ENCODE measurements around the gene TTLL11. TPM values are rescaled to one million over a fixed set of nuclear protein-coding genes. Genes with fewer than 3 reads are reported as not detected.

Gene TTLL11
- total and polyA plus RNA-seq, 4 donors, result 1.4 to 4.5 (median 3.6) TPM

- no peak overlapping the region for H3K9ac ChIP-seq (ENCODE audit: low read depth in 1 of 2, low read length in 2 of 2)
Measured at GRCh38 chr9:121807823-121808278, 285.3 kb downstream of the TTLL11 start.

DNA sequence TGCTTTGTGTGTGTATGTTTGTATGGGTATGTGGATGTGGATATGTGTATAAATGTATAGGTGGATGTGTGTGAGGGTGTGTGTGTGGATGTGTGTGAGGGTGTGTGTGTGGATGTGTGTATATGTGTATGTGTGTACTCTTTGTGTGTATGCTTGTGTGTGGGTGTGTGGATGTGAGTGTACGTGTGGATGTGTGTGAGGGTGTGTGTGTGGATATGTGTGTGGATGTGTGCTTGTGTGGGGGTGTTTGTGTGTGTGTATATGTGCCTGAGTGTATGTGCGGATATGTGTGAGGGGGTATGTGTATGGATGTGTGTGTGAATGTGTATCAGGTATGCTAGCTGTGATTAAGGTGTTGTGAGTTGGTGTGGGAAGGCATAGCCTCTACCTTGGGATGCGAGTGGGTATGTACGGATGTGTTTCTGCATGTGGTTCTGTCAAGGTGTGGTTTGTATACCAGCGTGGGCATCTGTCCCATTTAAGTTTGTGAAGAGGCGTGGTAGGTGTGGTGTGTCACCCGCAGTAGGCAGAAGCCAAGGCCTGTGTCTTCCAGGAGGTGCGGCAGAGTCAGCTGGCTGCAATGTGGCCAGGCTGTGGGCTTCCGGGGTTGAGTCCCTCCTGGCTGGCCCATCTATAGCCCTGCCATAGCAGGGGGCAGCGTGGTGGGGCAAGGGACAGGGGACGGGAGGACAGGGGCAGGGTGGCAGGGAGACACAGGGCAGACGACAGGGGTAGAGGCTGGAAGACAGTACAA lies 285.9 kb downstream of the TTLL11 start:
- no peak for TF ChIP-seq REST (IDR thresholded peaks at IDR 0.05)
- WGBS, result 78% methylated on average over 12 of the region's 12 CpGs
- Histone ChIP-seq H3K27me3 (ENCODE audit: control insufficient read depth in 4 of 4, insufficient read depth in 4 of 4, low read length in 3 of 4) (no peaks in the 10 kb centered on the region), H3K4me1 (ENCODE audit: control insufficient read depth in 4 of 4, insufficient read depth in 4 of 4, low read length in 3 of 4) (peaks cover 4 to 14% (median 9%) of the 10 kb centered on the region in 4 donors), H3K27ac (ENCODE audit: low read depth in 1 of 2, low read length in 2 of 2) (no peak overlapping the region), H3K4me3 (ENCODE audit: low read depth in 1 of 3, low read length in 3 of 3) (no peak overlapping the region), H3K36me3 (ENCODE audit: control insufficient read depth in 4 of 4, insufficient read depth in 3 of 4, low read depth in 1 of 4, low read length in 3 of 4) (no peaks in the 10 kb centered on the region), H3K9me3 (ENCODE audit: control insufficient read depth in 4 of 4, low read length in 3 of 4) (peaks cover 0 to 2% (median under 1%) of the 10 kb centered on the region in 4 donors), H3K9ac (ENCODE audit: low read depth in 1 of 2, low read length in 2 of 2) (no peak overlapping the region)
- peak; percentile 13 for DNase-seq (ENCODE audit: low spot score)

More at GRCh38 chr9:121807823-121808278, 285.3 kb downstream of the TTLL11 start:
- Histone ChIP-seq H3K4me3 (ENCODE audit: low read depth in 1 of 3, low read length in 3 of 3) (no peak overlapping the region), H3K9me3 (ENCODE audit: control insufficient read depth in 4 of 4, low read length in 3 of 4) (peaks cover 0 to 2% (median under 1%) of the 10 kb centered on the region in 4 donors), H3K27me3 (ENCODE audit: control insufficient read depth in 4 of 4, insufficient read depth in 4 of 4, low read length in 3 of 4) (no peaks in the 10 kb centered on the region), H3K27ac (ENCODE audit: low read depth in 1 of 2, low read length in 2 of 2) (no peak overlapping the region), H3K4me1 (ENCODE audit: control insufficient read depth in 4 of 4, insufficient read depth in 4 of 4, low read length in 3 of 4) (peaks cover 5 to 14% (median 9%) of the 10 kb centered on the region in 4 donors), H3K36me3 (ENCODE audit: control insufficient read depth in 4 of 4, insufficient read depth in 3 of 4, low read depth in 1 of 4, low read length in 3 of 4) (no peaks in the 10 kb centered on the region)
- WGBS, result 84% methylated on average over 16 of the region's 16 CpGs
- no peak for DNase-seq (ENCODE audit: low spot score)
- TF ChIP-seq SP1 (IDR thresholded peaks at IDR 0.05) (no peak), RAD21 (IDR thresholded peaks at IDR 0.05) (peak in 1 of 2 donors; percentile 23), YY1 (IDR thresholded peaks at IDR 0.05) (no peak), RXRA (IDR thresholded peaks at IDR 0.05) (no peak), NR2F2 (IDR thresholded peaks at IDR 0.05) (no peak)
- TF ChIP-seq, protein P1, sequence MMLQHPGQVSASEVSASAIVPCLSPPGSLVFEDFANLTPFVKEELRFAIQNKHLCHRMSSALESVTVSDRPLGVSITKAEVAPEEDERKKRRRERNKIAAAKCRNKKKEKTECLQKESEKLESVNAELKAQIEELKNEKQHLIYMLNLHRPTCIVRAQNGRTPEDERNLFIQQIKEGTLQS (IDR thresholded peaks at IDR 0.05), result no peak
- TF ChIP-seq, protein P2, sequence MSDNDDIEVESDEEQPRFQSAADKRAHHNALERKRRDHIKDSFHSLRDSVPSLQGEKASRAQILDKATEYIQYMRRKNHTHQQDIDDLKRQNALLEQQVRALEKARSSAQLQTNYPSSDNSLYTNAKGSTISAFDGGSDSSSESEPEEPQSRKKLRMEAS (IDR thresholded peaks at IDR 0.05), result no peak

DNA sequence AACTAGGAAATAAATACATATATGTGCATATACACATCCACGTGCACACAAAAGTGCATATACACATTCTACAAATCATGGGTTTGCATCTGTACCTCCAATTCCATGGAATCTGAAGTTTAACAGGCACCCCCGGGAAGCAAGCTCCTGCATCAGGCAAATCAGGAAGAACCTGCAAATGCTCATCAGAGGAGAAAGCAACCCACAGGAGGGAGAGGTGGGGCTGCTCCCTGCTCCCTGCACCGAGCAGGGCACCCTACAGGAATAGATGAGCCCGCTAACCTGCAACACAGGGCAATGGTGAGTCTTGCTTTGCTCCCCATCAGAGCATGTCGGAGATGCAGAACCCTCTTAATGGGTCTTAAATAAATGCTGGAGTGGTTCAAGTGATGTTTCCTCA lies 290.4 kb downstream of the TTLL11 start:
- peaks cover 0 to 2% (median under 1%) of the 10 kb centered on the region in 4 donors for H3K9me3 ChIP-seq (ENCODE audit: control insufficient read depth in 4 of 4, low read length in 3 of 4)
- DNase-seq (ENCODE audit: low spot score), result peak; percentile 24
- H3K27ac ChIP-seq (ENCODE audit: low read depth in 1 of 2, low read length in 2 of 2), result no peak overlapping the region
- H3K9ac ChIP-seq (ENCODE audit: low read depth in 1 of 2, low read length in 2 of 2), result no peak overlapping the region
- H3K4me3 ChIP-seq (ENCODE audit: low read depth in 1 of 3, low read length in 3 of 3), result no peak overlapping the region
- 85% methylated on average over 5 of the region's 5 CpGs for WGBS
- no peaks in the 10 kb centered on the region for H3K36me3 ChIP-seq (ENCODE audit: control insufficient read depth in 4 of 4, insufficient read depth in 3 of 4, low read depth in 1 of 4, low read length in 3 of 4)
- no peaks in the 10 kb centered on the region for H3K27me3 ChIP-seq (ENCODE audit: control insufficient read depth in 4 of 4, insufficient read depth in 4 of 4, low read length in 3 of 4)
- H3K4me1 ChIP-seq (ENCODE audit: control insufficient read depth in 4 of 4, insufficient read depth in 4 of 4, low read length in 3 of 4), result no peaks in the 10 kb centered on the region
- TF ChIP-seq FOXA2 (IDR thresholded peaks at IDR 0.05) (no peak), JUND (IDR thresholded peaks at IDR 0.05) (no peak), GABPA (IDR thresholded peaks at IDR 0.05 in 1 of 2, conservative IDR thresholded peaks at IDR 0.05 in 1 of 2) (no peak), NR2F2 (IDR thresholded peaks at IDR 0.05) (no peak), YY1 (IDR thresholded peaks at IDR 0.05) (no peak), RXRA (IDR thresholded peaks at IDR 0.05) (no peak), FOXA1 (IDR thresholded peaks at IDR 0.05) (no peak)
- TF ChIP-seq, protein P3, sequence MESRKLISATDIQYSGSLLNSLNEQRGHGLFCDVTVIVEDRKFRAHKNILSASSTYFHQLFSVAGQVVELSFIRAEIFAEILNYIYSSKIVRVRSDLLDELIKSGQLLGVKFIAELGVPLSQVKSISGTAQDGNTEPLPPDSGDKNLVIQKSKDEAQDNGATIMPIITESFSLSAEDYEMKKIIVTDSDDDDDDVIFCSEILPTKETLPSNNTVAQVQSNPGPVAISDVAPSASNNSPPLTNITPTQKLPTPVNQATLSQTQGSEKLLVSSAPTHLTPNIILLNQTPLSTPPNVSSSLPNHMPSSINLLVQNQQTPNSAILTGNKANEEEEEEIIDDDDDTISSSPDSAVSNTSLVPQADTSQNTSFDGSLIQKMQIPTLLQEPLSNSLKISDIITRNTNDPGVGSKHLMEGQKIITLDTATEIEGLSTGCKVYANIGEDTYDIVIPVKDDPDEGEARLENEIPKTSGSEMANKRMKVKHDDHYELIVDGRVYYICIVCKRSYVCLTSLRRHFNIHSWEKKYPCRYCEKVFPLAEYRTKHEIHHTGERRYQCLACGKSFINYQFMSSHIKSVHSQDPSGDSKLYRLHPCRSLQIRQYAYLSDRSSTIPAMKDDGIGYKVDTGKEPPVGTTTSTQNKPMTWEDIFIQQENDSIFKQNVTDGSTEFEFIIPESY (IDR thresholded peaks at IDR 0.05), result no peak
- TF ChIP-seq, protein P2 (IDR thresholded peaks at IDR 0.05), result no peak
- TF ChIP-seq, protein P4, sequence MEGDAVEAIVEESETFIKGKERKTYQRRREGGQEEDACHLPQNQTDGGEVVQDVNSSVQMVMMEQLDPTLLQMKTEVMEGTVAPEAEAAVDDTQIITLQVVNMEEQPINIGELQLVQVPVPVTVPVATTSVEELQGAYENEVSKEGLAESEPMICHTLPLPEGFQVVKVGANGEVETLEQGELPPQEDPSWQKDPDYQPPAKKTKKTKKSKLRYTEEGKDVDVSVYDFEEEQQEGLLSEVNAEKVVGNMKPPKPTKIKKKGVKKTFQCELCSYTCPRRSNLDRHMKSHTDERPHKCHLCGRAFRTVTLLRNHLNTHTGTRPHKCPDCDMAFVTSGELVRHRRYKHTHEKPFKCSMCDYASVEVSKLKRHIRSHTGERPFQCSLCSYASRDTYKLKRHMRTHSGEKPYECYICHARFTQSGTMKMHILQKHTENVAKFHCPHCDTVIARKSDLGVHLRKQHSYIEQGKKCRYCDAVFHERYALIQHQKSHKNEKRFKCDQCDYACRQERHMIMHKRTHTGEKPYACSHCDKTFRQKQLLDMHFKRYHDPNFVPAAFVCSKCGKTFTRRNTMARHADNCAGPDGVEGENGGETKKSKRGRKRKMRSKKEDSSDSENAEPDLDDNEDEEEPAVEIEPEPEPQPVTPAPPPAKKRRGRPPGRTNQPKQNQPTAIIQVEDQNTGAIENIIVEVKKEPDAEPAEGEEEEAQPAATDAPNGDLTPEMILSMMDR (IDR thresholded peaks at IDR 0.05; ENCODE audit: low read depth, low read length, missing input control), result no peak
